Caki2 (cell line): ENCODE measurements around the gene SSU72. TPM values are rescaled to one million over a fixed set of nuclear protein-coding genes. Genes with fewer than 3 reads are reported as not detected.
A peak's percentile ranks its signal among the peaks of the same experiment; 100 is the strongest.
"Not testable (repeated sequence)": the region's sequence is repeated elsewhere in the genome, so short reads cannot be mapped to it uniquely, and the experiment has no call there.

Source experiments
- DNase-seq: peaks from one replicate; pipeline ENCODE4 v3.0.0-alpha.2; 2015; ENCODE audit warnings: low read depth
- in situ Hi-C: cut with HindIII; loops from 2 replicates; pipeline ENCODE4 v1.10.0; 2016; ENCODE audit warnings: low sequenced_read_pairs, low pct_unique_long_range_greater_than_20kb, mixed read lengths
- total RNA-seq: library from RNA; depleted of rRNA; stranded (reverse); fragments of >200 nt; shearing (Covaris generic); gene quantifications from 2 replicates; pipeline ENCODE4 v1.2.3, GENCODE V29; 2014; ENCODE audit warnings: low replicate concordance

SSU72 gene
- total RNA-seq, 1 experiment from 2014 or later = 51.1 TPM

GRCh38 chr1:1599030-1599934 is 24.6 kb upstream of the SSU72 start:
- in situ Hi-C loops = no loop called here

GRCh38 chr1:1598720-1599029 is 24.0 kb upstream of the SSU72 start:
- in situ Hi-C loops = no loop called here
- no peak for DNase-seq

More at GRCh38 chr1:1599030-1599934, 24.6 kb upstream of the SSU72 start:
- DNase-seq = peak; percentile 18

GRCh38 chr1:1598051-1598719 is 23.5 kb upstream of the SSU72 start:
- no peak for DNase-seq
- in situ Hi-C loops = no loop called here

GRCh38 chr1:1597275-1597930 is 22.7 kb upstream of the SSU72 start:
- in situ Hi-C loops = no loop called here
- DNase-seq = peak; percentile 22

- in situ Hi-C loops = no loop called here
- no peak for DNase-seq
These were observed 22.0 kb upstream of the SSU72 start for GRCh38 chr1:1596493-1597274.

- in situ Hi-C loops, DNase-seq: not testable (repeated sequence)
These were observed 20.7 kb upstream of the SSU72 start for GRCh38 chr1:1595341-1595740.

- DNase-seq = no peak
- in situ Hi-C loops = no loop called here
These were observed 20.1 kb upstream of the SSU72 start for GRCh38 chr1:1594602-1595260.

- no peak for DNase-seq
- in situ Hi-C loops = no loop called here
These were observed 19.4 kb upstream of the SSU72 start for GRCh38 chr1:1593834-1594601.

GRCh38 chr1:1591452-1591851 is 16.8 kb upstream of the SSU72 start:
- in situ Hi-C loops = no loop called here
- DNase-seq = peak; percentile 44

- in situ Hi-C loops = no loop called here
- DNase-seq = no peak
These were observed 8.8 kb upstream of the SSU72 start for GRCh38 chr1:1583347-1584010.

- in situ Hi-C loops = no loop called here
- DNase-seq = no peak
These were observed 8.1 kb upstream of the SSU72 start for GRCh38 chr1:1582585-1583346.

GRCh38 chr1:1578371-1578940 is 3.8 kb upstream of the SSU72 start:
- no peak for DNase-seq
- in situ Hi-C loops = no loop called here

- in situ Hi-C loops = no loop called here
These were observed 2.8 kb upstream of the SSU72 start for GRCh38 chr1:1577367-1578011.

GRCh38 chr1:1573843-1574720 is 581 bp downstream of the SSU72 start:
- peak; percentile 75 for DNase-seq
- in situ Hi-C loops = no loop called here

More at GRCh38 chr1:1577367-1578011, 2.8 kb upstream of the SSU72 start:
- DNase-seq = no peak
